ENCODE measurements around the gene OR52N5. TPM values are rescaled to one million over a fixed set of nuclear protein-coding genes. Genes with fewer than 3 reads are reported as not detected.

Gene OR52N5
- not detected in 2 replicates for total RNA-seq

DNA sequence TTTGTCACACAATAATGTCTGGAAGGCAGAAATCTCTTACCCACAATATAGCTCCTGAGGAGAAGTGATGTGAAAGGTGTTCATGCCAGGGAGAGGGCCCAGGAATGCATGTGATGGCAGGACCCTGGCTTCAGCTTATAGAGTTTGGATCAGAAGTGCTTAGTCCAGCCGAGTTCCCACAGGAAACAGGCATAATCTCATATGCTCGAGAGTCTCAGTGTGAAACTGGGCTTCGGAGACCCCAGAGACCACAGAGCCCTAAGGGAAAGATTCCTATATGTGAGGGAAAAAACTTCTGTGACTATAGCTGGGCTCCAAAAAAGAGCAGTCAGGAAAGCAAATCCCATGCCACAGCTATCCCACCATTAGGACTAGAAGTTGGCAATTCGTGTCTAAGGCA, at the start of gene OR52N5:
Gene OR52N5 (minus strand): TSS at position 101 of the 400 bp plus-strand sequence. CDS start 4,721 bp downstream, outside the sequence.

GRCh38 chr11:5808500-5809121, 25.5 kb upstream of the OR52N5 start, which contains the start of gene OR52N2:
Gene OR52N2, plus strand, starts transcription at chr11:5808924. Its CDS starts 11,412 bp downstream, at chr11:5820336.

GRCh38 chr11:5791165-5791564, 8.0 kb upstream of the OR52N5 start, which contains the start of gene OR52N1:
Gene OR52N1, minus strand, starts transcription at chr11:5791265. Its CDS starts 2,449 bp downstream, at chr11:5788816.

GRCh38 chr11:5753943-5754342, 29.2 kb downstream of the OR52N5 start, which contains the start of gene OR52N4:
Gene OR52N4, plus strand, starts transcription at chr11:5754243. Its CDS starts 498 bp downstream, at chr11:5754741.

GRCh38 chr11:5736396-5736795, 46.8 kb downstream of the OR52N5 start, which contains the start of gene OR56B1:
Gene OR56B1, plus strand, starts transcription at chr11:5736448. Its CDS starts 69 bp downstream, at chr11:5736517.

Other genes starting within 250 kb of the OR52N5 start
- 0.66 and 1.1 TPM in 2 replicates for gene OR52H1, start 234.8 kb downstream of the OR52N5 start, total RNA-seq
- gene OR52B6, start 202.5 kb downstream of the OR52N5 start, total RNA-seq, result not detected in 2 replicates
- 6.5 and 12.2 TPM in 2 replicates for gene TRIM6, start 186.7 kb downstream of the OR52N5 start, total RNA-seq
- gene TRIM34, start 158.4 kb downstream of the OR52N5 start, total RNA-seq, result 10.1 and 12.6 TPM in 2 replicates
- gene TRIM5, start 98.3 kb downstream of the OR52N5 start, total RNA-seq, result 37.6 and 52.2 TPM in 2 replicates
- gene TRIM22, start 93.6 kb downstream of the OR52N5 start, total RNA-seq, result 46.7 and 73.4 TPM in 2 replicates
- not detected in 2 replicates for gene OR56B1, start 46.9 kb downstream of the OR52N5 start, total RNA-seq
- gene OR52N4, start 29.1 kb downstream of the OR52N5 start, total RNA-seq, result not detected in 2 replicates
- not detected in 2 replicates for gene OR52N1, start 7.9 kb upstream of the OR52N5 start, total RNA-seq
- not detected in 2 replicates for gene OR52N2, start 25.6 kb upstream of the OR52N5 start, total RNA-seq
- gene OR52E6, start 58.5 kb upstream of the OR52N5 start, total RNA-seq, result not detected in 2 replicates
- gene OR52E8, start 74.3 kb upstream of the OR52N5 start, total RNA-seq, result not detected in 2 replicates
- gene OR52E4, start 97.3 kb upstream of the OR52N5 start, total RNA-seq, result not detected in 2 replicates
- gene OR52E5, start 109.9 kb upstream of the OR52N5 start, total RNA-seq, result not detected in 2 replicates
- not detected in 2 replicates for gene OR56A3, start 158.9 kb upstream of the OR52N5 start, total RNA-seq
- gene OR56A5, start 185.1 kb upstream of the OR52N5 start, total RNA-seq, result not detected in 2 replicates
- not detected in 2 replicates for gene OR52L1, start 203.6 kb upstream of the OR52N5 start, total RNA-seq
- gene OR56A4, start 223.6 kb upstream of the OR52N5 start, total RNA-seq, result not detected in 2 replicates
- not detected in 2 replicates for gene OR56A1, start 247.4 kb upstream of the OR52N5 start, total RNA-seq

Data from uterine smooth muscle cell (primary cell).